ENCODE measurements around the gene CLTCL1. TPM values are rescaled to one million over a fixed set of nuclear protein-coding genes. Genes with fewer than 3 reads are reported as not detected.

CLTCL1 gene

GRCh38 chr22:19130959-19131684, 160.4 kb downstream of the CLTCL1 start, which contains the start of gene TSSK2:
TSSK2 (plus strand) TSS chr22:19131308; CDS start chr22:19131400, 92 bp downstream.
- H3K9ac ChIP-seq (ENCODE audit: low read depth, low read length) = no peak within 1 kb of the TSS
- no peak within 1 kb of the TSS for H3K4me2 ChIP-seq (ENCODE audit: low read length)
- H3K9me3 ChIP-seq (replicated peaks; ENCODE audit: low read length) = no peaks in the 10 kb centered on the region
- H3K4me1 ChIP-seq (ENCODE audit: control insufficient read depth, insufficient read depth, low read length) = no peaks in the 10 kb centered on the region
- H3K27me3 ChIP-seq (ENCODE audit: control insufficient read depth, insufficient read depth, low read length) = no peaks in the 10 kb centered on the region
- peaks cover 41% of the 10 kb centered on the region for H3K36me3 ChIP-seq (ENCODE audit: insufficient read depth, low read length)
- H3K4me3 ChIP-seq (ENCODE audit: low read length) = no peak within 1 kb of the TSS

- Histone ChIP-seq H3K27me3 (ENCODE audit: control insufficient read depth, insufficient read depth, low read length) (no peaks in the 10 kb centered on the region), H3K4me3 (ENCODE audit: low read length) (no peak overlapping the region), H3K36me3 (ENCODE audit: insufficient read depth, low read length) (peaks cover 36% of the 10 kb centered on the region), H3K9me3 (replicated peaks; ENCODE audit: low read length) (no peaks in the 10 kb centered on the region), H3K4me2 (ENCODE audit: low read length) (no peak overlapping the region), H3K4me1 (ENCODE audit: control insufficient read depth, insufficient read depth, low read length) (no peaks in the 10 kb centered on the region), H3K9ac (ENCODE audit: low read depth, low read length) (no peak overlapping the region)
These were observed 161.6 kb downstream of the CLTCL1 start for GRCh38 chr22:19129871-19130270.

Small RNA genes lying within 50 kb of the gene (small RNA-seq; reads per million reads assigned to genes)
- gene AC000081.1 (not detected), gene RF00398 (not detected)
